ENCODE results near the gene CD72. TPM values are rescaled to one million over a fixed set of nuclear protein-coding genes. Genes with fewer than 3 reads are reported as not detected.

CD72 gene
- total RNA-seq, 6 donors from 2014 or later = 2.5 to 44.0 (median 7.2) TPM

GRCh38 chr9:35605351-35606137 lies 12.7 kb downstream of the CD72 start:
- peak in 1 of 2 donors; percentile 83 for DNase-seq
- Histone ChIP-seq H3K4me1 (peaks cover 18 to 37% (median 25%) of the 10 kb centered on the region in 4 donors), H3K4me3 (peak overlapping the region; percentile 26 to 99 (median 94)), H3K9me3 (no peaks in the 10 kb centered on the region), H3K36me3 (peaks cover 18 to 29% (median 28%) of the 10 kb centered on the region in 4 donors), H3K27me3 (no peaks in the 10 kb centered on the region), H3K27ac (peak overlapping the region; percentile 84 to 95 (median 88))
- TF ChIP-seq EP300 (IDR thresholded peaks at IDR 0.05) (no peak), POLR2AphosphoS5 (IDR thresholded peaks at IDR 0.05) (no peak), POLR2A (IDR thresholded peaks at IDR 0.05) (no peak), CTCF (IDR thresholded peaks at IDR 0.05) (no peak)
- WGBS, 2 donors = 0% methylated on average over 16 to 19 of the region's 76 CpGs
- ATAC-seq (ENCODE audit: low FRiP score in 2 of 2) = no peak

GRCh38 chr9:35604578-35605350 lies 13.4 kb downstream of the CD72 start, which contains the start of gene TESK1:
TSS of gene TESK1 (plus strand) at chr9:35605262. CDS start at chr9:35605620, 358 bp downstream.
- ATAC-seq (ENCODE audit: low FRiP score in 2 of 2) = peak; percentile 72 to 75
- Histone ChIP-seq H3K9me3 (no peaks in the 10 kb centered on the region), H3K36me3 (peaks cover 16 to 25% (median 22%) of the 10 kb centered on the region in 4 donors), H3K27ac (peak within 1 kb of the TSS; percentile 85 to 95 (median 89)), H3K4me3 (peak within 1 kb of the TSS; percentile 37 to 99 (median 94)), H3K4me1 (peaks cover 18 to 37% (median 25%) of the 10 kb centered on the region in 4 donors), H3K27me3 (no peaks in the 10 kb centered on the region)
- TF ChIP-seq EP300 (IDR thresholded peaks at IDR 0.05) (no peak), POLR2AphosphoS5 (IDR thresholded peaks at IDR 0.05) (peak in 1 of 2 donors; percentile 46), POLR2A (IDR thresholded peaks at IDR 0.05) (no peak)
- DNase-seq = peak; percentile 83 to 97
- WGBS, 2 donors = 0% methylated on average over 16 to 31 of the region's 55 CpGs

GRCh38 chr9:35603986-35604577 lies 14.1 kb downstream of the CD72 start:
- peaks cover 18 to 41% (median 26%) of the 10 kb centered on the region in 4 donors for H3K4me1 ChIP-seq
- TF ChIP-seq EP300 (IDR thresholded peaks at IDR 0.05) (peak in 1 of 4 donors; percentile 73), POLR2AphosphoS5 (IDR thresholded peaks at IDR 0.05) (peak; percentile 64 to 93), CTCF (IDR thresholded peaks at IDR 0.05) (peak; percentile 95 to 99 (median 98)), POLR2A (IDR thresholded peaks at IDR 0.05) (peak in 2 of 4 donors; percentile 72 to 78)
- H3K4me3 ChIP-seq = peak overlapping the region; percentile 37 to 99 (median 94)
- WGBS, 2 donors = 0% methylated on average over 18 to 29 of the region's 41 CpGs
- no peaks in the 10 kb centered on the region for H3K9me3 ChIP-seq
- ATAC-seq (ENCODE audit: low FRiP score in 2 of 2) = peak; percentile 97 to 99
- peak overlapping the region; percentile 85 to 95 (median 89) for H3K27ac ChIP-seq
- H3K36me3 ChIP-seq = peaks cover 10 to 18% (median 15%) of the 10 kb centered on the region in 4 donors
- no peaks in the 10 kb centered on the region for H3K27me3 ChIP-seq
- DNase-seq = peak; percentile 99 to 100

- peak in 1 of 2 donors; percentile 64 for DNase-seq
- Histone ChIP-seq H3K27me3 (no peaks in the 10 kb centered on the region), H3K27ac (peak overlapping the region; percentile 84 to 95 (median 88)), H3K36me3 (peaks cover 4 to 13% (median 10%) of the 10 kb centered on the region in 4 donors), H3K4me1 (peaks cover 18 to 46% (median 28%) of the 10 kb centered on the region in 4 donors), H3K4me3 (peak overlapping the region in 3 of 4 donors; percentile 92 to 99 (median 96)), H3K9me3 (no peaks in the 10 kb centered on the region)
- TF ChIP-seq POLR2AphosphoS5 (IDR thresholded peaks at IDR 0.05) (no peak), EP300 (IDR thresholded peaks at IDR 0.05) (peak in 1 of 4 donors; percentile 2), POLR2A (IDR thresholded peaks at IDR 0.05) (peak in 1 of 4 donors; percentile 45), CTCF (IDR thresholded peaks at IDR 0.05) (no peak)
- 2 to 3% methylated on average over 17 to 18 of the region's 18 CpGs for WGBS, 2 donors
- ATAC-seq (ENCODE audit: low FRiP score in 2 of 2) = peak in 1 of 2 donors; percentile 48
These were observed 14.7 kb downstream of the CD72 start for GRCh38 chr9:35603506-35603985.

Measured in upper lobe of left lung (tissue), 6 donors.